Esophagus muscularis mucosa (tissue), 3 donors: ENCODE results near the gene BDNF.

Source experiments
- CTCF ChIP-seq, 3 experiments: fragments of 200-600 bp in 2 of 3; fragments of 450-650 bp in 1 of 3; sonication (generic) in 2 of 3; IDR thresholded peaks; one replicate each; pipeline ENCODE4 v1.5.1; 2017 to 2019; ENCODE audit warnings: antibody characterized with exemption in 3 of 3, mild to moderate bottlenecking in 2 of 3, moderate library complexity in 1 of 3
- POLR2A ChIP-seq: fragments of 450-650 bp; IDR thresholded peaks from one replicate; pipeline ENCODE4 v1.6.1; 2017; ENCODE audit warnings: antibody characterized with exemption, moderate library complexity, mild to moderate bottlenecking, low read depth

GRCh38 chr11:27611390-27611789, 88.9 kb downstream of the BDNF start:
- TF ChIP-seq CTCF (IDR thresholded peaks at IDR 0.05), result no peak
- no peak for TF ChIP-seq POLR2A
